GM19193 (cell line): ENCODE results near the gene UBAP2L.

ENCODE experiments used
- POLR2A ChIP-seq: IDR thresholded peaks from 4 replicates; pipeline ENCODE4 v1.6.1; 2011; ENCODE audit not compliant: insufficient read depth, insufficient read length; ENCODE audit errors: extremely low read depth

UBAP2L gene

GRCh38 chr1:154220071-154220969 lies at the start of gene UBAP2L:
TSS of gene UBAP2L (plus strand) at chr1:154220955. CDS start at chr1:154225124, 4,169 bp downstream.
- peak; percentile 84 for TF ChIP-seq POLR2A

- TF ChIP-seq POLR2A, result no peak
Observed at GRCh38 chr1:154171223-154171583, 49.6 kb upstream of the UBAP2L start.

GRCh38 chr1:154171880-154172279 lies 48.9 kb upstream of the UBAP2L start:
- no peak for TF ChIP-seq POLR2A

GRCh38 chr1:154174654-154175053 lies 46.1 kb upstream of the UBAP2L start:
- no peak for TF ChIP-seq POLR2A

GRCh38 chr1:154176337-154176736 lies 44.4 kb upstream of the UBAP2L start:
- TF ChIP-seq POLR2A, result no peak

GRCh38 chr1:154178013-154178412 lies 42.7 kb upstream of the UBAP2L start:
- TF ChIP-seq POLR2A, result no peak

GRCh38 chr1:154178911-154179811 lies 41.6 kb upstream of the UBAP2L start:
- no peak for TF ChIP-seq POLR2A

GRCh38 chr1:154179946-154180687 lies 40.6 kb upstream of the UBAP2L start:
- TF ChIP-seq POLR2A, result no peak

- no peak for TF ChIP-seq POLR2A
Observed at GRCh38 chr1:154181944-154182343, 38.8 kb upstream of the UBAP2L start.

GRCh38 chr1:154182344-154183045 lies 38.3 kb upstream of the UBAP2L start:
- TF ChIP-seq POLR2A, result peak; percentile 57

GRCh38 chr1:154183046-154183915 lies 37.5 kb upstream of the UBAP2L start:
- peak; percentile 97 for TF ChIP-seq POLR2A

GRCh38 chr1:154186177-154186576 lies 34.6 kb upstream of the UBAP2L start:
- TF ChIP-seq POLR2A, result no peak

GRCh38 chr1:154186852-154187501 lies 33.8 kb upstream of the UBAP2L start:
- TF ChIP-seq POLR2A, result no peak
